Measurements from ENCODE around the gene TMEM94. TPM values are rescaled to one million over a fixed set of nuclear protein-coding genes. Genes with fewer than 3 reads are reported as not detected.

The TMEM94 gene
- total and polyA plus RNA-seq, 2 of the 13 experiments (the other 11 are each of a cell fraction or from before 2014, with no cell fraction given), result 32.6 to 134 TPM

DNA sequence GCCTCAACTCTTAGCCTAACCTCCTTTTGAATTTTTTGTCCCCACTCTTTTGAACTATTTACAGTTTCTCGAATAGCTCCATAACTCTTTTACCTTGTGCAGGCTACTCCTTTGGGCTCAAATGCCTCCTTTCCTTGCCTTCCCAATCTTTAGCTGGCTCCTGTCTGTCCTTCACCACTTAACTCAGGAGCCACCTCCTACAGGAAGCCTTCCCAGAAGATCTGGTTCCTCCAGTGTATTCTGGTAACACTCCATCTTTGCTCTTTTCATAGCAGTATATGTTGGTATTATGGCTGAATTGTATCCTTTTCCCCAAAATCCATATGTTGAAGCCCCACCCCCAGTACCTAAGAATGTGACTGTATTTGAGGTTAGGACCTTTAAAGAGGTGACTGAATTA is 41.9 kb upstream of the TMEM94 start:
- CTCF ChIA-PET (ENCODE audit: low intra/inter-chr PET ratio, low total read pairs), result interaction anchor here (0.6 kb wide), 1 partner anchor 91 kb away, joined by 3 read pairs; no protein-coding TSS in a partner anchor
- Histone ChIP-seq H2AFZ (ENCODE audit: low read length) (no peak overlapping the region), H3K79me2 (ENCODE audit: insufficient read depth, low read length) (no peaks in the 10 kb centered on the region), H3K27ac (ENCODE audit: extremely low read length, insufficient read depth, low read length) (no peak overlapping the region), H3K9ac (ENCODE audit: insufficient read depth, low read depth, low read length) (no peak overlapping the region), H3K27me3 (ENCODE audit: control insufficient read depth in 1 of 2, insufficient read depth in 2 of 2, low read length in 2 of 2) (peaks cover 0 to 5% of the 10 kb centered on the region in 2 experiments; a peak in 1 of 5 replicates), H3K4me2 (ENCODE audit: low read depth, low read length) (no peak overlapping the region), H3K4me3 (replicated peaks in 1 of 3; ENCODE audit: insufficient read depth in 1 of 3, low read depth in 2 of 3, low read length in 3 of 3) (no peak overlapping the region), H3K4me1 (ENCODE audit: insufficient read depth, low read length) (peaks cover 42% of the 10 kb centered on the region), H3K9me3 (ENCODE audit: low read length) (no peaks in the 10 kb centered on the region), H3K36me3 (replicated peaks in 1 of 2; ENCODE audit: control insufficient read depth in 1 of 2, insufficient read depth in 2 of 2, low read length in 2 of 2) (no peaks in the 10 kb centered on the region), H4K20me1 (ENCODE audit: insufficient read depth, low read length) (no peaks in the 10 kb centered on the region)
- in situ Hi-C loops (cut with HindIII; ENCODE audit: extremely low pct_ligation_motif_present, low pct_unique_long_range_greater_than_20kb) (loop anchor here (5.0 to 10.0 kb wide), 4 partner anchors 97 to 450 kb away; no protein-coding TSS in a partner anchor), intact Hi-C loops (cut with micrococcal nuclease; ENCODE audit: unreplicated experiment) (loop anchor here (5.0 kb wide), 1 partner anchor 307 kb away; the partner anchor contains the start of gene ARMC7)
- no peak for FAIRE-seq
- no TSS peak for BruUV-seq (replicated peaks)
- ATAC-seq, result no peak
- 2% methylated on average over 1 of the region's 1 CpG for WGBS (ENCODE audit: low lambda C conversion rate)
- no peak for DNase-seq (ENCODE audit: low spot score)
- no peak for TF ChIP-seq ZNF547 (CRISPR knock-in tag; IDR thresholded peaks at IDR 0.05)
- TF ChIP-seq, protein P1, sequence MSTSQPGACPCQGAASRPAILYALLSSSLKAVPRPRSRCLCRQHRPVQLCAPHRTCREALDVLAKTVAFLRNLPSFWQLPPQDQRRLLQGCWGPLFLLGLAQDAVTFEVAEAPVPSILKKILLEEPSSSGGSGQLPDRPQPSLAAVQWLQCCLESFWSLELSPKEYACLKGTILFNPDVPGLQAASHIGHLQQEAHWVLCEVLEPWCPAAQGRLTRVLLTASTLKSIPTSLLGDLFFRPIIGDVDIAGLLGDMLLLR (CRISPR knock-in tag; IDR thresholded peaks at IDR 0.05), result no peak
- POLR2A ChIA-PET, result no interaction called here

DNA sequence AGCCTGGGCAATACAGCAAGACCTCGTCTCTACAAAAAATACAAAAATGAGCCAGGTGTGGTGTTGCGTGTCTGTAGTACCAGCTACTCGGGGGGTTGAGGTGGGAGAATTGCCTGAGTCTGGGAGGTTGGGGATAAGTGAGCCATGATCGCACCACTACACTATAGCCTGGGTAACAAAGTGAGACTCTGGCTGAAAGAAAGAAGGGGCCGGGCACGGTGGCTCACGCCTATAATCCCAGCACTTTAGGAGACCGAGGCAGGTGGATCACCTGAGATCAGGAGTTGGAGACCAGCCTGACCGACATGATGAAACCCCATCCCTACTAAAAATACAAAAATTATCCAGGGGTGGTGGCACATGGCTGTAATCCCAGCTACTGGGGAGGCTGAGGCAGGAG is 40.4 kb upstream of the TMEM94 start:
- POLR2A ChIA-PET, result no interaction called here
- in situ Hi-C loops (cut with HindIII; ENCODE audit: extremely low pct_ligation_motif_present, low pct_unique_long_range_greater_than_20kb), result loop anchor here (10.0 kb wide), 1 partner anchor 451 kb away; no protein-coding TSS in a partner anchor
- TF ChIP-seq, protein P2, sequence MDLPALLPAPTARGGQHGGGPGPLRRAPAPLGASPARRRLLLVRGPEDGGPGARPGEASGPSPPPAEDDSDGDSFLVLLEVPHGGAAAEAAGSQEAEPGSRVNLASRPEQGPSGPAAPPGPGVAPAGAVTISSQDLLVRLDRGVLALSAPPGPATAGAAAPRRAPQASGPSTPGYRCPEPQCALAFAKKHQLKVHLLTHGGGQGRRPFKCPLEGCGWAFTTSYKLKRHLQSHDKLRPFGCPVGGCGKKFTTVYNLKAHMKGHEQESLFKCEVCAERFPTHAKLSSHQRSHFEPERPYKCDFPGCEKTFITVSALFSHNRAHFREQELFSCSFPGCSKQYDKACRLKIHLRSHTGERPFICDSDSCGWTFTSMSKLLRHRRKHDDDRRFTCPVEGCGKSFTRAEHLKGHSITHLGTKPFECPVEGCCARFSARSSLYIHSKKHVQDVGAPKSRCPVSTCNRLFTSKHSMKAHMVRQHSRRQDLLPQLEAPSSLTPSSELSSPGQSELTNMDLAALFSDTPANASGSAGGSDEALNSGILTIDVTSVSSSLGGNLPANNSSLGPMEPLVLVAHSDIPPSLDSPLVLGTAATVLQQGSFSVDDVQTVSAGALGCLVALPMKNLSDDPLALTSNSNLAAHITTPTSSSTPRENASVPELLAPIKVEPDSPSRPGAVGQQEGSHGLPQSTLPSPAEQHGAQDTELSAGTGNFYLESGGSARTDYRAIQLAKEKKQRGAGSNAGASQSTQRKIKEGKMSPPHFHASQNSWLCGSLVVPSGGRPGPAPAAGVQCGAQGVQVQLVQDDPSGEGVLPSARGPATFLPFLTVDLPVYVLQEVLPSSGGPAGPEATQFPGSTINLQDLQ (CRISPR knock-in tag; IDR thresholded peaks at IDR 0.05), result no peak
- TF ChIP-seq ZNF709 (CRISPR knock-in tag; IDR thresholded peaks at IDR 0.05) (no peak), ZNF251 (CRISPR knock-in tag; IDR thresholded peaks at IDR 0.05) (no peak), NR2F2 (IDR thresholded peaks at IDR 0.05; ENCODE audit: borderline replicate concordance, low read depth) (no peak), ZNF7 (CRISPR knock-in tag; IDR thresholded peaks at IDR 0.05) (no peak), ZNF878 (CRISPR knock-in tag; IDR thresholded peaks at IDR 0.05) (no peak), SIN3B (IDR thresholded peaks at IDR 0.05; ENCODE audit: low read length) (no peak), GATAD1 (CRISPR knock-in tag; IDR thresholded peaks at IDR 0.05) (no peak), GATAD2A (CRISPR knock-in tag; IDR thresholded peaks at IDR 0.05) (no peak), SOX5 (CRISPR knock-in tag; IDR thresholded peaks at IDR 0.05; ENCODE audit: borderline replicate concordance) (no peak)
- TF ChIP-seq, protein P3, sequence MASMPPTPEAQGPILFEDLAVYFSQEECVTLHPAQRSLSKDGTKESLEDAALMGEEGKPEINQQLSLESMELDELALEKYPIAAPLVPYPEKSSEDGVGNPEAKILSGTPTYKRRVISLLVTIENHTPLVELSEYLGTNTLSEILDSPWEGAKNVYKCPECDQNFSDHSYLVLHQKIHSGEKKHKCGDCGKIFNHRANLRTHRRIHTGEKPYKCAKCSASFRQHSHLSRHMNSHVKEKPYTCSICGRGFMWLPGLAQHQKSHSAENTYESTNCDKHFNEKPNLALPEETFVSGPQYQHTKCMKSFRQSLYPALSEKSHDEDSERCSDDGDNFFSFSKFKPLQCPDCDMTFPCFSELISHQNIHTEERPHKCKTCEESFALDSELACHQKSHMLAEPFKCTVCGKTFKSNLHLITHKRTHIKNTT (CRISPR knock-in tag; IDR thresholded peaks at IDR 0.05), result no peak
- TF ChIP-seq, protein P4, sequence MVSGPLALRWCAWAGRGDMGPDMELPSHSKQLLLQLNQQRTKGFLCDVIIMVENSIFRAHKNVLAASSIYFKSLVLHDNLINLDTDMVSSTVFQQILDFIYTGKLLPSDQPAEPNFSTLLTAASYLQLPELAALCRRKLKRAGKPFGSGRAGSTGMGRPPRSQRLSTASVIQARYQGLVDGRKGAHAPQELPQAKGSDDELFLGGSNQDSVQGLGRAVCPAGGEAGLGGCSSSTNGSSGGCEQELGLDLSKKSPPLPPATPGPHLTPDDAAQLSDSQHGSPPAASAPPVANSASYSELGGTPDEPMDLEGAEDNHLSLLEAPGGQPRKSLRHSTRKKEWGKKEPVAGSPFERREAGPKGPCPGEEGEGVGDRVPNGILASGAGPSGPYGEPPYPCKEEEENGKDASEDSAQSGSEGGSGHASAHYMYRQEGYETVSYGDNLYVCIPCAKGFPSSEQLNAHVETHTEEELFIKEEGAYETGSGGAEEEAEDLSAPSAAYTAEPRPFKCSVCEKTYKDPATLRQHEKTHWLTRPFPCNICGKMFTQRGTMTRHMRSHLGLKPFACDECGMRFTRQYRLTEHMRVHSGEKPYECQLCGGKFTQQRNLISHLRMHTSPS (CRISPR knock-in tag; IDR thresholded peaks at IDR 0.05; ENCODE audit: low read depth), result no peak

More for the DNA sequence above, 40.4 kb upstream of the TMEM94 start:
- CTCF ChIA-PET (ENCODE audit: low intra/inter-chr PET ratio, low total read pairs), result no interaction called here
- no peak overlapping the region for H3K4me2 ChIP-seq (ENCODE audit: low read depth, low read length)
- intact Hi-C loops (cut with micrococcal nuclease; ENCODE audit: unreplicated experiment), result no loop called here
- DNase-seq (ENCODE audit: low spot score), result no peak
- H3K4me1 ChIP-seq (ENCODE audit: insufficient read depth, low read length), result peaks cover 48% of the 10 kb centered on the region
- 74% methylated on average over 9 of the region's 9 CpGs for WGBS (ENCODE audit: low lambda C conversion rate)
- no TSS peak for BruUV-seq (replicated peaks)
- no peak overlapping the region for H3K9ac ChIP-seq (ENCODE audit: insufficient read depth, low read depth, low read length)
- no peaks in the 10 kb centered on the region for H4K20me1 ChIP-seq (ENCODE audit: insufficient read depth, low read length)
- H3K4me3 ChIP-seq (replicated peaks in 1 of 3; ENCODE audit: insufficient read depth in 1 of 3, low read depth in 2 of 3, low read length in 3 of 3), result no peak overlapping the region
- H3K27me3 ChIP-seq (ENCODE audit: control insufficient read depth in 1 of 2, insufficient read depth in 2 of 2, low read length in 2 of 2), result peaks cover 0 to 5% of the 10 kb centered on the region in 2 experiments; a peak in 1 of 5 replicates
- H2AFZ ChIP-seq (ENCODE audit: low read length), result no peak overlapping the region
- FAIRE-seq, result no peak
- no peaks in the 10 kb centered on the region for H3K9me3 ChIP-seq (ENCODE audit: low read length)
- H3K79me2 ChIP-seq (ENCODE audit: insufficient read depth, low read length), result no peaks in the 10 kb centered on the region
- no peak for ATAC-seq
- H3K27ac ChIP-seq (ENCODE audit: extremely low read length, insufficient read depth, low read length), result no peak overlapping the region
- no peaks in the 10 kb centered on the region for H3K36me3 ChIP-seq (replicated peaks in 1 of 2; ENCODE audit: control insufficient read depth in 1 of 2, insufficient read depth in 2 of 2, low read length in 2 of 2)

All from HepG2 (cell line).